Mesodermal cell (in vitro differentiated cells): ENCODE data around the gene TMEM247.
"Not testable (repeated sequence)": the region's sequence is repeated elsewhere in the genome, so short reads cannot be mapped to it uniquely, and the experiment has no call there.

Experiments used
- H3K27ac ChIP-seq: 2 replicates; pipeline ENCODE4 v1.7.0; 2013; ENCODE audit warnings: mild to moderate bottlenecking, low read depth, low read length, moderate library complexity; ENCODE audit not compliant: severe bottlenecking
- H3K36me3 ChIP-seq: 2 replicates; pipeline ENCODE4 v1.7.1; 2013; ENCODE audit warnings: mild to moderate bottlenecking, low read length, moderate library complexity; ENCODE audit not compliant: control insufficient read depth, insufficient read depth
- H3K4me1 ChIP-seq: one replicate; pipeline ENCODE4 v1.7.1; 2013; ENCODE audit warnings: mild to moderate bottlenecking, low read length; ENCODE audit not compliant: insufficient read depth, control insufficient read depth, poor library complexity, severe bottlenecking
- H3K4me3 ChIP-seq: 2 replicates; pipeline ENCODE4 v1.7.0; 2013; ENCODE audit warnings: low read length, control low read depth, mild to moderate bottlenecking; ENCODE audit not compliant: insufficient read depth, poor library complexity, severe bottlenecking; ENCODE audit errors: extremely low read depth
- H3K9me3 ChIP-seq: 2 replicates; pipeline ENCODE4 v1.7.1; 2013; ENCODE audit warnings: mild to moderate bottlenecking, low read length, moderate library complexity; ENCODE audit not compliant: control insufficient read depth
- WGBS, 2 experiments: methylation state at CpG; one replicate each; pipeline ENCODE4 v1.1.5; 2013; ENCODE audit warnings: missing lambda C conversion rate in 2 of 2; ENCODE audit not compliant: insufficient coverage in 2 of 2; 5-methylcytosine and 5-hydroxymethylcytosine counted together

Gene TMEM247

GRCh38 chr2:46471697-46472096, 7.7 kb upstream of the TMEM247 start:
- no CpG with 5 or more reads among the region's 1 CpG for WGBS, 2 experiments
- Histone ChIP-seq H3K4me1 (peaks cover 4% of the 10 kb centered on the region), H3K36me3 (no peaks in the 10 kb centered on the region), H3K27ac (no peak overlapping the region), H3K4me3 (no peak overlapping the region), H3K9me3 (no peaks in the 10 kb centered on the region)

GRCh38 chr2:46472165-46472564, 7.2 kb upstream of the TMEM247 start:
- not testable (repeated sequence) for H3K36me3 ChIP-seq, H3K9me3 ChIP-seq, H3K27ac ChIP-seq, H3K4me3 ChIP-seq, H3K4me1 ChIP-seq
- 100% methylated on average over 2 of the region's 5 CpGs; no CpG with 5 or more reads in 1 of the 2 experiments for WGBS, 2 experiments

GRCh38 chr2:46477462-46477861, 1.9 kb upstream of the TMEM247 start:
- not testable (repeated sequence) for H3K27ac ChIP-seq, H3K36me3 ChIP-seq, H3K9me3 ChIP-seq, H3K4me3 ChIP-seq, H3K4me1 ChIP-seq
- WGBS, 2 experiments: 53 to 61% methylated on average over 5 to 7 of the region's 8 CpGs

- no peaks in the 10 kb centered on the region for H3K36me3 ChIP-seq
- no peak overlapping the region for H3K4me3 ChIP-seq
- WGBS, 2 experiments: 88 to 89% methylated on average over 5 to 9 of the region's 10 CpGs
- peaks cover 8% of the 10 kb centered on the region for H3K9me3 ChIP-seq
- H3K4me1 ChIP-seq: no peaks in the 10 kb centered on the region
- H3K27ac ChIP-seq: no peak overlapping the region
Observed at GRCh38 chr2:46477925-46478324, 1.4 kb upstream of the TMEM247 start.

- Histone ChIP-seq H3K36me3 (no peaks in the 10 kb centered on the region), H3K9me3 (peaks cover 8% of the 10 kb centered on the region), H3K27ac (no peak overlapping the region), H3K4me1 (no peaks in the 10 kb centered on the region), H3K4me3 (no peak overlapping the region)
- 97 to 99% methylated on average over 17 to 22 of the region's 24 CpGs for WGBS, 2 experiments
Observed at GRCh38 chr2:46480562-46480961, 1.2 kb downstream of the TMEM247 start.

- no peaks in the 10 kb centered on the region for H3K4me1 ChIP-seq
- H3K27ac ChIP-seq: no peak overlapping the region
- peaks cover 8% of the 10 kb centered on the region for H3K9me3 ChIP-seq
- WGBS, 2 experiments: 89 to 100% methylated on average over 2 to 3 of the region's 6 CpGs
- H3K4me3 ChIP-seq: no peak overlapping the region
- no peaks in the 10 kb centered on the region for H3K36me3 ChIP-seq
Observed at GRCh38 chr2:46481198-46482193, 2.1 kb downstream of the TMEM247 start.

GRCh38 chr2:46482490-46482889, 3.1 kb downstream of the TMEM247 start:
- Histone ChIP-seq H3K9me3 (peaks cover 8% of the 10 kb centered on the region), H3K27ac (no peak overlapping the region), H3K36me3 (no peaks in the 10 kb centered on the region), H3K4me1 (peaks cover 2% of the 10 kb centered on the region), H3K4me3 (no peak overlapping the region)
- 87 to 96% methylated on average over 4 of the region's 4 CpGs for WGBS, 2 experiments

GRCh38 chr2:46485002-46485401, 5.6 kb downstream of the TMEM247 start:
- peaks cover 22% of the 10 kb centered on the region for H3K4me1 ChIP-seq
- no peak overlapping the region for H3K4me3 ChIP-seq
- WGBS, 2 experiments: 73 to 97% methylated on average over 5 of the region's 5 CpGs
- no peaks in the 10 kb centered on the region for H3K36me3 ChIP-seq
- no peaks in the 10 kb centered on the region for H3K9me3 ChIP-seq
- H3K27ac ChIP-seq: no peak overlapping the region

- Histone ChIP-seq H3K27ac (no peak overlapping the region), H3K36me3 (no peaks in the 10 kb centered on the region), H3K4me3 (no peak overlapping the region), H3K4me1 (peaks cover 33% of the 10 kb centered on the region), H3K9me3 (no peaks in the 10 kb centered on the region)
- 40 to 83% methylated on average over 1 to 2 of the region's 3 CpGs for WGBS, 2 experiments
Observed at GRCh38 chr2:46486436-46486835, 7.1 kb downstream of the TMEM247 start.

- no peak overlapping the region for H3K4me3 ChIP-seq
- H3K27ac ChIP-seq: no peak overlapping the region
- H3K9me3 ChIP-seq: no peaks in the 10 kb centered on the region
- no peaks in the 10 kb centered on the region for H3K36me3 ChIP-seq
- WGBS, 2 experiments: 65 to 88% methylated on average over 5 to 7 of the region's 8 CpGs
- H3K4me1 ChIP-seq: peaks cover 38% of the 10 kb centered on the region
Observed at GRCh38 chr2:46487667-46488335, 8.4 kb downstream of the TMEM247 start.

- Histone ChIP-seq H3K4me1 (peaks cover 43% of the 10 kb centered on the region), H3K36me3 (no peaks in the 10 kb centered on the region), H3K4me3 (no peak overlapping the region), H3K9me3 (no peaks in the 10 kb centered on the region), H3K27ac (no peak overlapping the region)
- 69 to 100% methylated on average over 1 to 2 of the region's 2 CpGs for WGBS, 2 experiments
Observed at GRCh38 chr2:46488389-46488788, 9.0 kb downstream of the TMEM247 start.
